Neural cell (in vitro differentiated cells): ENCODE data around the gene RFX2. TPM values are rescaled to one million over a fixed set of nuclear protein-coding genes. Genes with fewer than 3 reads are reported as not detected.

Source experiments
- H2AFZ ChIP-seq: fragments of 200-600, 300-800 bp; sonication (generic), shearing (Covaris generic); 2 replicates; pipeline ENCODE4 v1.6.0; 2014; ENCODE audit warnings: low read depth, mild to moderate bottlenecking, antibody characterized with exemption, low read length, moderate library complexity
- H3F3A ChIP-seq: fragments of 200-600 bp; shearing (Covaris generic); 2 replicates; pipeline ENCODE4 v1.6.1; 2016; ENCODE audit warnings: mild to moderate bottlenecking, moderate library complexity, mixed read lengths, antibody characterized with exemption, low read length; ENCODE audit not compliant: insufficient read depth, poor library complexity, severe bottlenecking
- H3K27ac ChIP-seq: fragments of 200-600, 300-800 bp; sonication (generic), shearing (Covaris generic); 2 replicates; pipeline ENCODE4 v1.5.1; 2014; ENCODE audit warnings: mild to moderate bottlenecking, low read length, moderate library complexity
- H3K27me3 ChIP-seq: fragments of 300-800, 200-600 bp; sonication (generic), shearing (Covaris generic); 2 replicates; pipeline ENCODE4 v1.6.0; 2014; ENCODE audit warnings: mild to moderate bottlenecking, low read depth, low read length, moderate library complexity; ENCODE audit not compliant: insufficient read depth
- H3K36me3 ChIP-seq: fragments of 300-800, 200-600 bp; sonication (generic), shearing (Covaris generic); 2 replicates; pipeline ENCODE4 v1.5.1; 2014; ENCODE audit warnings: mild to moderate bottlenecking, antibody characterized with exemption, low read length, moderate library complexity; ENCODE audit not compliant: insufficient read depth
- H3K4me2 ChIP-seq: fragments of 300-800, 200-600 bp; sonication (generic), shearing (Covaris generic); 2 replicates; pipeline ENCODE4 v1.6.0; 2014; ENCODE audit warnings: mild to moderate bottlenecking, low read length
- H3K4me3 ChIP-seq: fragments of 300-800, 200-600 bp; sonication (generic), shearing (Covaris generic); 2 replicates; pipeline ENCODE4 v1.5.1; 2014; ENCODE audit warnings: mild to moderate bottlenecking, low read length, moderate library complexity
- H3K79me2 ChIP-seq: fragments of 200-600 bp; shearing (Covaris generic); replicated peaks from 2 replicates; pipeline ENCODE4 v1.6.0; 2014; ENCODE audit warnings: mild to moderate bottlenecking, low read length, moderate library complexity; ENCODE audit not compliant: insufficient read depth
- H3K9ac ChIP-seq: fragments of 300-800, 200-600 bp; sonication (generic), shearing (Covaris generic); 2 replicates; pipeline ENCODE4 v1.6.1; 2016; ENCODE audit warnings: mild to moderate bottlenecking, low read length, mixed read lengths
- H3K9me2 ChIP-seq: fragments of 200-600 bp; shearing (Covaris generic); 2 replicates; pipeline ENCODE4 v1.6.1; 2016; ENCODE audit warnings: mild to moderate bottlenecking, low read length, mixed read lengths; ENCODE audit not compliant: insufficient read depth
- H3K9me3 ChIP-seq: fragments of 200-600, 300-800 bp; sonication (generic), shearing (Covaris generic); 2 replicates; pipeline ENCODE4 v1.6.1; 2016; ENCODE audit warnings: mild to moderate bottlenecking, mixed run types, low read length, moderate library complexity, mixed read lengths
- H4K20me1 ChIP-seq: fragments of 200-600 bp; shearing (Covaris generic); 2 replicates; pipeline ENCODE4 v1.6.1; 2016; ENCODE audit warnings: mild to moderate bottlenecking, mixed run types; ENCODE audit not compliant: insufficient read depth
- EP300 ChIP-seq: fragments of 450-650 bp; conservative IDR thresholded peaks from 2 replicates; pipeline ENCODE4 v1.6.1; 2014; ENCODE audit warnings: antibody characterized with exemption, mild to moderate bottlenecking, moderate library complexity; ENCODE audit not compliant: poor library complexity, severe bottlenecking
- MXI1 ChIP-seq: fragments of 450-650 bp; conservative IDR thresholded peaks from 2 replicates; pipeline ENCODE4 v1.6.1; 2014; ENCODE audit warnings: antibody characterized with exemption, mild to moderate bottlenecking; ENCODE audit not compliant: poor library complexity, severe bottlenecking
- POLR2AphosphoS5 ChIP-seq: IDR thresholded peaks from 2 replicates; pipeline ENCODE4 v1.6.1; 2012
- RAD21 ChIP-seq: fragments of 450-650 bp; conservative IDR thresholded peaks from 2 replicates; pipeline ENCODE4 v1.6.1; 2014; ENCODE audit warnings: antibody characterized with exemption, mild to moderate bottlenecking, moderate library complexity
- SMC3 ChIP-seq: fragments of 450-650 bp; conservative IDR thresholded peaks from 2 replicates; pipeline ENCODE4 v1.6.1; 2014; ENCODE audit warnings: antibody characterized with exemption, mild to moderate bottlenecking, moderate library complexity; ENCODE audit not compliant: poor library complexity
- polyA plus RNA-seq: library from polyadenylated mRNA; depleted of rRNA; stranded (reverse); fragments of >200 nt; gene quantifications from 2 replicates; pipeline ENCODE4 v1.2.3, GENCODE V29; 2014
- TF ChIP-seq, protein P1 (sequence below): fragments of 450-650 bp; IDR thresholded peaks from 2 replicates; pipeline ENCODE4 v1.5.1; 2014; ENCODE audit warnings: antibody characterized with exemption, mild to moderate bottlenecking, moderate library complexity; ENCODE audit not compliant: poor library complexity, severe bottlenecking

Gene RFX2
- polyA plus RNA-seq, 1 donor from 2014 or later = 0.69 TPM

DNA sequence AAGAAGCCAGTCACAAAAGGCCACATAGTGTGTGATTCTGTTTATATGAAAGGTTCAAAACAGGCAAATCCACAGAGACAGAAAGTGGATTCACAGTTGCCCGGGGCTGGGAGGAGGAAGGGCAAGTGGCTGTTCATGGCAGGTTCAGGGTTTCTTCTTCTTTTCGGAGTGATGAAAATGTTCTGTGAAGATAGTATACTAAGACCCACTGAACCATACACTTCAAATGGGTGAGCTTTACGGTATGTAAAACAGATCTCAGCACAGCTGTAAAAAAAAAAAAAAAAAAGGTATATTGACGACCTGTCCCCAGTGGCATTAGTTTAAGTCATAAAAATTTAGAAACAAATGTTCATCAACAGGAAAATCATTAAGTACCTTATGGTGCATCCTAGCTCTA, 32.2 kb downstream of the RFX2 start (continued):
- no peak for TF ChIP-seq RAD21
- TF ChIP-seq MXI1 = no peak
- TF ChIP-seq EP300 = no peak

DNA sequence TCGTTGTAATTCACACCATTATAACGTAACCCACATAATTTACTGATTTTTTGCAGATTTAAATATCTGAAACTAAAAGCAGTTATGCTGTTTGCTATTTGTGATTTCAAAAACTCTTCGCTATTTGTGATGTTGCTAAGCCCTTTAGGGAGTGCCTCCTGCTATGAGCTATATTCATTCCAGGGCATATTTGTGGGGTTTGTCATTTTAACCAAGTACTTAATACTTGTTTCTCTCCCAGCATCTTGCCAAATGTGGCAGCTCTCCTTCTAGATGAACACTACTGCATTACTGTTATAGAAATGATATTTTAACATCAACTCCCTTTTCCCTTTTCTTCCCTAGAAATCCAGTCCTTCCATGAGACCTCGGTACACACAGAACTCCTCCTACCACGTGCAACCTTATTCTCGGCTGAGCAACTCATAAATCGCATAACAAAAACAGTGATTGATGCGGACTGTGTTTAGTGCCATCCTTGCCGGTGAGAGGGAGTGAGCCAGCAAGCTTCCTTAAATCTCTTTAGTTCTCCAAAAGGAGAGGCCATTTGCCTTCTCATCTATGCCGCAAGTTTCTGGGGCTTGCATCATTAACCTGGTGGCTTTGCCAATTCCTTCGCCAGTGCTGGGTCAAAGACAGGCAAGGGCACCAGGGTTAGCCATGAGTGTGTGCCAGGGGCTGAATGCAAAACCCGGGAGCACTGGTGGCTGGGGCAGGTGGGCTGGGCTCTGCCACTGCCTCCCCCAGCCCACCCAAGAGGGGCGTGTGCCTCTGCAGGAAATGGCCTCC, 33.4 kb downstream of the RFX2 start:
- no peaks in the 10 kb centered on the region for H3K27me3 ChIP-seq
- no peaks in the 10 kb centered on the region for H3F3A ChIP-seq
- no peaks in the 10 kb centered on the region for H3K36me3 ChIP-seq
- no peak overlapping the region for H3K9ac ChIP-seq
- no peaks in the 10 kb centered on the region for H3K9me2 ChIP-seq
- no peak overlapping the region for H3K27ac ChIP-seq
- H2AFZ ChIP-seq = no peak overlapping the region
- no peaks in the 10 kb centered on the region for H3K9me3 ChIP-seq
- no peak overlapping the region for H3K4me2 ChIP-seq
- H3K4me3 ChIP-seq = no peak overlapping the region
- H3K79me2 ChIP-seq = no peaks in the 10 kb centered on the region
- no peaks in the 10 kb centered on the region for H4K20me1 ChIP-seq
- TF ChIP-seq EP300 = no peak
- TF ChIP-seq, protein P1, sequence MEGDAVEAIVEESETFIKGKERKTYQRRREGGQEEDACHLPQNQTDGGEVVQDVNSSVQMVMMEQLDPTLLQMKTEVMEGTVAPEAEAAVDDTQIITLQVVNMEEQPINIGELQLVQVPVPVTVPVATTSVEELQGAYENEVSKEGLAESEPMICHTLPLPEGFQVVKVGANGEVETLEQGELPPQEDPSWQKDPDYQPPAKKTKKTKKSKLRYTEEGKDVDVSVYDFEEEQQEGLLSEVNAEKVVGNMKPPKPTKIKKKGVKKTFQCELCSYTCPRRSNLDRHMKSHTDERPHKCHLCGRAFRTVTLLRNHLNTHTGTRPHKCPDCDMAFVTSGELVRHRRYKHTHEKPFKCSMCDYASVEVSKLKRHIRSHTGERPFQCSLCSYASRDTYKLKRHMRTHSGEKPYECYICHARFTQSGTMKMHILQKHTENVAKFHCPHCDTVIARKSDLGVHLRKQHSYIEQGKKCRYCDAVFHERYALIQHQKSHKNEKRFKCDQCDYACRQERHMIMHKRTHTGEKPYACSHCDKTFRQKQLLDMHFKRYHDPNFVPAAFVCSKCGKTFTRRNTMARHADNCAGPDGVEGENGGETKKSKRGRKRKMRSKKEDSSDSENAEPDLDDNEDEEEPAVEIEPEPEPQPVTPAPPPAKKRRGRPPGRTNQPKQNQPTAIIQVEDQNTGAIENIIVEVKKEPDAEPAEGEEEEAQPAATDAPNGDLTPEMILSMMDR = no peak

DNA sequence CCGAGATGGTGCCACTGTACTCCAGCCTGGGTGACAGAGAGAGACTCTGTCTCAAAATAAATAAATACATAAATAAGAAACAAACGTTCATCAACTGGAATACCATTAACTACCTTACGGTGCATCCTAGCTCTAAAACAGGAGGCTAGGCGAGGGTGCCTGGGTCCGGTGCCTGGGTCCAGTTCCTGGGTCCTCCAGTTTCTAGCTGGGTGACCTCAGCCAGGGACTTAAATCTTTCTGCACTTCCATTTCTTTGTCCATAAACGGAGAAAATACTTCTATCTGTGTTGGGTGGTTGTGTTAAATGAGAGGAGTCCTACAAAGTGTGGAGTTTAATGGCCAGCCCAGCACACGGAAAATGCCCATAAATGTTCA, 34.0 kb downstream of the RFX2 start:
- H3K9me3 ChIP-seq = no peaks in the 10 kb centered on the region
- H3K27ac ChIP-seq = no peak overlapping the region
- H3K27me3 ChIP-seq = no peaks in the 10 kb centered on the region
- no peak for TF ChIP-seq SMC3
- no peaks in the 10 kb centered on the region for H3K9me2 ChIP-seq
- no peak overlapping the region for H3K4me2 ChIP-seq
- no peak overlapping the region for H3K9ac ChIP-seq
- H3K36me3 ChIP-seq = no peaks in the 10 kb centered on the region
- no peak overlapping the region for H2AFZ ChIP-seq
- H3K79me2 ChIP-seq = no peaks in the 10 kb centered on the region
- no peaks in the 10 kb centered on the region for H4K20me1 ChIP-seq
- H3F3A ChIP-seq = no peaks in the 10 kb centered on the region
- H3K4me3 ChIP-seq = no peak overlapping the region

DNA sequence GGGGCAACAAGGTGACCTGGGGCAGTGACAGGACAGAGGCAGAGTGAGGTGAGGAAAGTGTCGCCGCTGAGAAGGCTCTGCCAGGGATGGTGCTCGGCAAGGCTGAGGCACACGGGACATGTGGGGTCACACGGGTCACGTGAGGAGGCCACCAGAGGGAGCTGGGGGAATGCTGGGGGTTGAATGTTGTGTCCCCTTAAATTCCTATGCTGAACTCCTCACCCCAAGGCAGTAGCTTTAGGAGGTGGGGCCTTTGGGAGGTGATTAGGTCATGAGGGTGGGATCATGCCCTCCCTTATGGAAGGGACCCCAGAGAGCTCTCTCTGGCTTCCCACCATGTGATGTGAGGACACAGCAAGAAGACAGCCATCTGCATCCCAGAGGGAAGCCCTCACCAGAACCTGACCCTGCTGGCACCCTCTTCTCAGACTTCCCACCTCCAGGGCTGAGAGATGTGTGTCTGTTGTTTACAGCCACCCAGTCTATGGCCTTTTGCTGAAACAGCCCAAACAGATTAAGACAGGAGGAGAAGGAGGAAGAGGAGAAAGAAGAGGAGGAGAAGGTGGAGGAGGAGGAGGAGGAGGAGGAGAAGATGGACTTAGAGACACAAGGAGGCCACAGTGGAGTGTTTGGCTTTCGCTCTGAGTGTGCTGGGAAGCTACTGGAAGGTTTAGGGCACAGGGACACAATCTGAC, 35.4 kb downstream of the RFX2 start:
- no peaks in the 10 kb centered on the region for H3F3A ChIP-seq
- H3K79me2 ChIP-seq = no peaks in the 10 kb centered on the region
- no peak overlapping the region for H3K4me2 ChIP-seq
- H3K27ac ChIP-seq = no peak overlapping the region
- H3K9ac ChIP-seq = no peak overlapping the region
- no peak overlapping the region for H2AFZ ChIP-seq
- H3K27me3 ChIP-seq = no peaks in the 10 kb centered on the region
- H3K36me3 ChIP-seq = no peaks in the 10 kb centered on the region
- H4K20me1 ChIP-seq = no peaks in the 10 kb centered on the region
- no peaks in the 10 kb centered on the region for H3K9me3 ChIP-seq
- no peaks in the 10 kb centered on the region for H3K9me2 ChIP-seq
- TF ChIP-seq POLR2AphosphoS5 (no peak), MXI1 (no peak), SMC3 (no peak), EP300 (no peak), RAD21 (no peak)
- TF ChIP-seq, protein P1 = no peak
- no peak overlapping the region for H3K4me3 ChIP-seq
